Muscle of arm (tissue), 12 donors: ENCODE measurements around the gene IL16. TPM values are rescaled to one million over a fixed set of nuclear protein-coding genes. Genes with fewer than 3 reads are reported as not detected.
"Not testable (repeated sequence)": the region's sequence is repeated elsewhere in the genome, so short reads cannot be mapped to it uniquely, and the experiment has no call there.

ENCODE experiments used
- DNase-seq: peaks from one replicate; pipeline ENCODE4 v3.0.0-alpha.2; 2013
- polyA plus RNA-seq, 12 donors: library from polyadenylated mRNA; unstranded; fragments of 120-200 nt; gene quantifications; one replicate each; pipeline ENCODE4 v1.2.1, GENCODE V29; 2013; ENCODE audit not compliant: insufficient read length in 12 of 12

The IL16 gene
- polyA plus RNA-seq, 12 donors = 5.5 to 19.8 (median 7.6) TPM; not detected in 1

DNA sequence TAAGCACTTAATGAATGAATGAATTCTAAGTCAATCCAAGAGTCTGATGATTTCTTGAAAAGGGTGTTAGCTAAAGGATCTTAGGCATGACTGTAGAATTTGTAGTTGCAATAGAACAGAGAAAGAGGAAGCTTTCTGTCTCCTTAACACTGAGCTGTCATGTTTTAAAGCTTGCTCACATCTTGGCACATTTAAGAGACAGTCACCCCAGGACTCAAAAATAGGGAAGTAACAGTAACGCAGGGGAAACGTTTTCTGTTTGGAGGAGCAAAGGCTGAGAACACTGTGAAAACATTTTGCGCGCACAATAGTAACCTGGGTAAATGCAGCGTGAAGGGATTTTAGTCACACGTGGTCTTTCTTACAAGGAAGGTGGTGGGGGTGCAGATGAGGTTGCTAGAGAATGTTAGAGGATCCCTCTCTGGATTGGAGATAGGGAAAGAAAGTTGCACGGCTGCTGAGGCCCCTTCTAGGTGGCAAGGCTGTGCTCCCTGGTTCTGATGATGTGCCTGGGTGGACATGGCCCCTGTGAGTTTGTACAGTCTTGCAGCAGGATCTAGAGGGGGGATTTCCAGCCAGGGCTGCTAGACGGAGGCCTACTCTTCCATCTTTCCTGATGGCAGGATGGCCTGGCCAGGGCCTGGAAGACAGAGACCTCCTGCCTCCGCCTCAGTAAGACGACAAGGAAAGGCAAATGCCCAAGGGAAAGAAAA lies 115.2 kb downstream of the IL16 start:
- no peak for DNase-seq

GRCh38 chr15:81312790-81313543 lies 116.3 kb downstream of the IL16 start:
- DNase-seq = peak; percentile 36

- DNase-seq = no peak
These were observed 117.0 kb downstream of the IL16 start for GRCh38 chr15:81313686-81314085.

GRCh38 chr15:81314378-81314777 lies 117.7 kb downstream of the IL16 start:
- DNase-seq = no peak

GRCh38 chr15:81315452-81316175 lies 118.9 kb downstream of the IL16 start:
- DNase-seq = no peak

- DNase-seq = no peak
These were observed 119.6 kb downstream of the IL16 start for GRCh38 chr15:81316267-81316666.

DNA sequence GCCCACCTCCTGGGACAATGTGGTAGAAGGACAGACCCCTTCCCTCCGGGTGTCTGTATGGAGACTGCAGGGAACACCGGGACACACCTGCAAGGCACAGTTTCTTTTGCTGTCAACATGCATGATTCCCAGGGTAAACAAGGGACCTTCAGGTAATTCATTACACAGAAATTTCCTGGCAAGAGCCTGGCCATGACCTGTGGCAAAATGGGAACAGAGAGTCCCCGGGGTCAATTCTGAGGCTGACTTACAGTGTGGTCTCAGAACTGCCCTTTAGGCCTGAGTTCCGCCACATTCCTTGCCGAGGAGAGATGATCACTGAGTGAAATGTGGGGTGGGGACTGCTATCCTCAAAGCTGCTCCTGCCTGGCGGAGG lies 121.0 kb downstream of the IL16 start:
- no peak for DNase-seq

DNA sequence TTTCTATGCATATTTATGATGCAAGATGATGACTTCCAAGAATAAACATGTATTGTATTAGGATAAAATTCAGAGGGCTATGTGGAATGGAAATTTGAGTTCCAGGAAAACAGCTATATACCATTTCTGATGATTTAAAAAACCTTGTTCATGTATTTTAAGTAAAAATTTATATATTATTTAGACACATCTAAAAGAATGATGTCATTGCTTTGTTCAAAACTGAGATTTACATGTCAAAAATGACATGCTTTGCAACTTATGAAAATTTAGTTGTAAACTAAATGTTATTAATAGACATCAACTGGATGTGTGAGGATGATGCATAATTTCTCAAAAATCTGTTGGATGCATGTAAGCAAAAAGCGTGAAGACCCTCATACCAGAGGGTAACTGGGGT lies 125.0 kb downstream of the IL16 start:
- DNase-seq = no peak

GRCh38 chr15:81322676-81323253 lies 126.1 kb downstream of the IL16 start:
- DNase-seq = no peak

GRCh38 chr15:81323559-81323943 lies 126.9 kb downstream of the IL16 start:
- no peak for DNase-seq

- peak; percentile 97 for DNase-seq
These were observed 127.5 kb downstream of the IL16 start, which contains the start of gene STARD5 for GRCh38 chr15:81323944-81324881. STARD5 (minus strand) TSS chr15:81324141; CDS start chr15:81324099, 42 bp downstream.

- DNase-seq = no peak
These were observed 130.0 kb downstream of the IL16 start for GRCh38 chr15:81326466-81327212.

DNA sequence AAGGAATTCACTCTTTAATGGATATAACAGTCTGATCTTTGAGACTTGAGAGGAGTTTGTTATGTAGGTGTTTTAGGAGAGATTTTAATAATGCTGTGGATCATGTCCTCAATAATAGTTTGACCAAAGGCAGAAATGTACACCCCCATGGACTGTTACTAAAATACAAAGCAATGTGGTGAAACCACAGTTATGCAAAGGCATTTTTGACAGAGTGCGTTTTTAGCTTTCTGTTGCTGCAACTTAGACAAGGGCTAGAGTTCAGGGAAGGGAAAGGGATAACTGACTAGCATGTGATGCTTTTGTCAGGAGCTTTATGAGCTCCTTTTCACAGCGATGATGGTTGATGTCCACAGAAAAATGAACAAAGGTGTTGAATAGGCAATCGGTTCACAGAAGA lies 130.8 kb downstream of the IL16 start:
- no peak for DNase-seq

GRCh38 chr15:81329446-81329845 lies 132.8 kb downstream of the IL16 start:
- DNase-seq = no peak

DNA sequence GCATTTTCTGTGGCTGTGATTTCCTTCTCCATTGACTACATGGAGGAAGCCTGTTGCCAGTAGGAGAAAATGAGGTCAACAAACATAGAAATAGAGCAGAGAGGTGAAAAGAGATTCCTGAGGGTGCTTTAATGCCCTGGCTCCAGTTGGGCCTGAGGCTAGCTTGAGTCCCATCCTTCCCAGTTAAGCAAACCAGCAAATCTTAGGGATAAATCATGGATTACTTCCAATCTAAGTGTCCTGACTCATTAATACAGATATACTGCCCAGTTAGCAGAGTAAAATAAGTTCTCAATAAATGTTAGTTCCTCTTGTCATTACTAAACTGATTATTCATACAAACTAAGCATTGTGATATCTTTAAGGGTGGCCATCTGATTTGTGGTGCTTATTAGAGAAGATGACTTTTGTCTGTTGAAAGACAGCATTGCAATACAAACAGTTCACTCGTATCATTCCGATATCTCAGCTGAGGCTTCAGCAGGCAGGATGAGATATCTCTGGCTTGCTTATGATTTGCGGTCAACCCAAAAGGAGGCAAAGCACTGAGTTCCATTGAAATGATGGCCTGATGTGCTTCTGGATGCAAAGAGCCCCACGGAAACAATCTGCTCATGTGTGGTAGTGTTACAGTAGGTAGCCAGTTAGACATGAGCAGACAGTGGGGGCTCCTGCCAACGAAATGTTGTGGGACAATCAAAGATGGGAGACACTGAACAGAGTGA lies 133.8 kb downstream of the IL16 start:
- no peak for DNase-seq

DNA sequence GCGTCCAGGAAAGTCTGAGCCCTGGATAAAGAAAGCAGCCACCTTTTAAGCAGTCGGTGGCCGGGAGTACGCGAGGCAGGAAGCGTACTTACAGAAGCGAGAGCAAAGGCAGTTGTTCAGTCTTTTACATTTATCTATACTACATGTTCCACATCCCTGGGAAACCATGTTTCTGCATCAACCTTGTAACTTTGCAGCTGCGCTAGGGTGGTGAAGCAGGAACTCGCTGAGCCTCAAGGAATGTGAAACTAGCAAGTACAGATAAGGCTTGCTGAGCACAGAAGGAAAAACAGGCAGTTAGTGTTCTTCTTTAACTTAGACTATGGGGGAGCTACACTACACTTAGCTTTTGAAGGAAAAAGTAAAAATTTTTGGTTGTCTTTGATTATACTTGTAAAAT lies 134.5 kb downstream of the IL16 start:
- not testable (repeated sequence) for DNase-seq

DNA sequence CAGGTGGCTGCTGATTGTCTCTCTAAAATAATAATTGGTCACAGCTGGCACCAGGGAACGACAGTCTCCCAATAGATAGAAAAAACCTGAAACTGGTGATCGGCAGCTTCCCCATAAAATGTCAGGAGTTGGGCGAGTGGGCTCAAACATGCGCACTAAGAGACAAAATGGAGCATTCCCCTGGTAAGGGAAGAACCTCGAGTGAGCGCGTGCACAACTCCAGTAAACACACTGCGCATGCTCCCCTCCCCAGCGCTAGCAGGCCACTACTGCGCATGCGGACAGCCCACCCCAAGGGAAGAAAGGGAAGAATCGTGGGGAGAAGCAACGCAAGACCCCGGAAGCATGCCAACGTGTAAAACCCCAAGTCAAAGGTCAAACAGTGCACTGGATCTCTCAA lies 134.9 kb downstream of the IL16 start:
- DNase-seq = no peak

GRCh38 chr15:81332326-81332725 lies 135.6 kb downstream of the IL16 start:
- no peak for DNase-seq

GRCh38 chr15:81333363-81333762 lies 136.7 kb downstream of the IL16 start:
- DNase-seq = no peak
